HG03342 (cell line): Measurements from ENCODE around the gene PRKAR1B.

Experiments
- ATAC-seq: cut with Tn5 transposase; IDR thresholded peaks from one replicate; pipeline ENCODE4 v1.9.1; 2021; ENCODE audit warnings: mild to moderate bottlenecking, moderate library complexity; ENCODE audit not compliant: unreplicated experiment

Gene PRKAR1B

GRCh38 chr7:576524-577277, 150.4 kb downstream of the PRKAR1B start:
- no peak for ATAC-seq

GRCh38 chr7:575425-576366, 151.4 kb downstream of the PRKAR1B start:
- ATAC-seq = no peak

- ATAC-seq = no peak
These were observed 152.3 kb downstream of the PRKAR1B start for GRCh38 chr7:574661-575395.

GRCh38 chr7:573933-574381, 153.1 kb downstream of the PRKAR1B start:
- ATAC-seq = no peak

- no peak for ATAC-seq
These were observed 153.7 kb downstream of the PRKAR1B start for GRCh38 chr7:573269-573932.

- ATAC-seq = no peak
These were observed 154.4 kb downstream of the PRKAR1B start for GRCh38 chr7:572416-573268.

GRCh38 chr7:571718-572415, 155.2 kb downstream of the PRKAR1B start:
- ATAC-seq = no peak

- no peak for ATAC-seq
These were observed 155.9 kb downstream of the PRKAR1B start for GRCh38 chr7:571096-571717.

GRCh38 chr7:570801-571070, 156.3 kb downstream of the PRKAR1B start:
- no peak for ATAC-seq

GRCh38 chr7:569996-570800, 156.9 kb downstream of the PRKAR1B start:
- no peak for ATAC-seq

GRCh38 chr7:569071-569855, 157.8 kb downstream of the PRKAR1B start:
- ATAC-seq = no peak

GRCh38 chr7:568031-568951, 158.8 kb downstream of the PRKAR1B start:
- no peak for ATAC-seq

GRCh38 chr7:567305-567883, 159.7 kb downstream of the PRKAR1B start:
- ATAC-seq = no peak

- no peak for ATAC-seq
These were observed 161.0 kb downstream of the PRKAR1B start for GRCh38 chr7:566100-566499.

GRCh38 chr7:564176-564865, 162.8 kb downstream of the PRKAR1B start:
- ATAC-seq = no peak
